Caco-2 (cell line): ENCODE data around the gene PET100. TPM values are rescaled to one million over a fixed set of nuclear protein-coding genes. Genes with fewer than 3 reads are reported as not detected.

Experiments used
- BruUV-seq: library from RNA; stranded (reverse); fragments of 400-500 nt; replicated peaks from 2 replicates; lab custom pipeline; 2021; lab: Mats Ljungman, UMichigan
- CTCF ChIA-PET: fragments of 300-600 bp; sonication (Branson Sonifier 250); formaldehyde crosslinking; loops from one replicate; lab custom pipeline; 2022; ENCODE audit warnings: antibody characterized with exemption; lab: Charles Lee
- POLR2A ChIA-PET: fragments of 300-600 bp; sonication (Branson Sonifier 250); formaldehyde crosslinking; loops from one replicate; lab custom pipeline; 2022; ENCODE audit warnings: antibody characterized with exemption; lab: Charles Lee
- DNase-seq, 2 experiments: peaks; one replicate each; pipeline versions ENCODE4 v3.0.0 to v3.0.0-alpha.2; 2020 to 2022
- H3K27me3 ChIP-seq: replicated peaks from 2 replicates; pipeline ENCODE4 v1.6.0; 2011; ENCODE audit warnings: low read length; ENCODE audit not compliant: control insufficient read depth, insufficient read depth
- H3K36me3 ChIP-seq: 2 replicates; pipeline ENCODE4 v1.5.1; 2011; ENCODE audit warnings: low read length; ENCODE audit not compliant: control insufficient read depth, insufficient read depth
- H3K4me1 ChIP-seq: fragments of 250-450 bp; sonication (Bioruptor Pico); 2 replicates; pipeline ENCODE4 v1.5.1; 2020; ENCODE audit warnings: mild to moderate bottlenecking
- H3K4me3 ChIP-seq: 2 replicates; pipeline ENCODE4 v1.5.1; 2011; ENCODE audit warnings: low read depth, mild to moderate bottlenecking, control low read depth, low read length
- H3K9me3 ChIP-seq: fragments of 250-450 bp; sonication (Bioruptor Pico); 2 replicates; pipeline ENCODE4 v1.5.1; 2020; ENCODE audit warnings: mild to moderate bottlenecking, moderate library complexity
- H3K27ac Mint-ChIP-seq: one replicate; pipeline ENCODE4 v1.8.0; 2022; ENCODE audit warnings: mixed read lengths; ENCODE audit not compliant: unreplicated experiment
- H3K27me3 Mint-ChIP-seq: one replicate; pipeline ENCODE4 v1.8.0; 2022; ENCODE audit warnings: mixed read lengths; ENCODE audit not compliant: insufficient read depth, unreplicated experiment
- H3K36me3 Mint-ChIP-seq: one replicate; pipeline ENCODE4 v1.8.0; 2022; ENCODE audit warnings: mild to moderate bottlenecking, mixed read lengths; ENCODE audit not compliant: insufficient read depth, unreplicated experiment
- H3K4me1 Mint-ChIP-seq: one replicate; pipeline ENCODE4 v1.8.0; 2022; ENCODE audit warnings: low read depth, mixed read lengths; ENCODE audit not compliant: unreplicated experiment
- H3K4me3 Mint-ChIP-seq: one replicate; pipeline ENCODE4 v1.8.0; 2022; ENCODE audit warnings: mild to moderate bottlenecking, moderate library complexity, mixed read lengths; ENCODE audit not compliant: unreplicated experiment
- H3K9me3 Mint-ChIP-seq: one replicate; pipeline ENCODE4 v1.8.0; 2022; ENCODE audit warnings: mixed read lengths; ENCODE audit not compliant: unreplicated experiment
- intact Hi-C: fragments of 100-400 bp; cut with micrococcal nuclease; formaldehyde crosslinking; loops from one replicate; pipeline ENCODE4 v1.10.0; 2022; ENCODE audit not compliant: unreplicated experiment
- total RNA-seq: library from RNA; stranded (reverse); gene quantifications from 2 replicates; pipeline ENCODE4 v1.2.3, GENCODE V29; 2022
- TF ChIP-seq, protein P1 (sequence below), 2 experiments: fragments of 200-600 bp in 1 of 2; IDR thresholded peaks; 1 replicate in 1 of 2; 2 replicates in 1 of 2; pipeline versions ENCODE4 v1.5.1 to v1.8.0; 2011 to 2022; ENCODE audit warnings: antibody characterized with exemption in 1 of 2, control low read depth in 1 of 2, inconsistent platforms in 1 of 2, low read depth in 1 of 2, low read length in 1 of 2, mild to moderate bottlenecking in 1 of 2, moderate library complexity in 1 of 2; ENCODE audit not compliant: insufficient read depth in 1 of 2, severe bottlenecking in 1 of 2, unreplicated experiment in 1 of 2

Gene PET100
- total RNA-seq, 1 experiment from 2014 or later, result 139 TPM

DNA sequence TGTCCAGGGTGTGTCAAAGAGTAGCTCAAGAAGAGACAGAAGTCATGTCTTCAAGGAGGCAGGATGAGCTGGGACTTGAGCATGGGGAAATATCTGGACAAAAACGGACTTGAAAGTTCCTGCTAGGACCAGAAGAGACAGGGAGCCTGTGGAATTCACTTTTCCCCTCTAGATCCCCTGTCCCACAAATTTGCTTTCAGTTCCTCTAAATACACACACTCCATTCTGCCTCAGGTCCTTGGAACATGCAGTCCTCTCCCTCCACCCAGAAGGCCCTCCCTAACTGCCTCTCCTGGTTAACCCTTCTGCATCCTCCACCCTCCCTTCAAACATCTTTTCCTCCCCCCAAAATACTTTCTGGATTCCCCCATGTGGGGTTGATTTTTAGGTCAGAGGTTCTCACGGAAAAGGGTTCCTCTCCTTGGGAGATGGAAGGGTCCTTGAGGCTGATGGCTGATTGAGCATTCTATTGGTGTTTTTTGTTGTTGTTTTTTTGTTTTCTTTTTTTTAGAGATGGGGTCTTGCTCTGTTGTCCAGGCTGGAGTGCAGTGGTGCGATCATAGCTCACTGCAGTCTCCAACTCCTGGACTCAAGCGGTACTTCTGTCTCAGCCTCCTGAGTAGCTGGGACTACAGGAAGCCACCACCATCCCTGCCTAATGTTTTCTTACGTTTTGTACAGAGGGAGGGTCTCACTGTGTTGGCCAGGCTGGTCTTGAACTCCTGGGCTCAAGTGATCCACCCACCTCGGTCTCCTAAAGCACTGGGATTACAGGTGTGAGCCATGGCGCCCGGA is 32.3 kb downstream of the PET100 start:
- CTCF ChIA-PET, result no interaction called here
- no TSS peak for BruUV-seq
- Histone ChIP-seq H3K4me3 (no peak overlapping the region), H3K4me1 (no peaks in the 10 kb centered on the region), H3K36me3 (no peaks in the 10 kb centered on the region), H3K27me3 (no peaks in the 10 kb centered on the region), H3K9me3 (no peaks in the 10 kb centered on the region)
- H3K36me3 Mint-ChIP-seq, result no peaks in the 10 kb centered on the region
- H3K4me1 Mint-ChIP-seq, result no peaks in the 10 kb centered on the region
- H3K27me3 Mint-ChIP-seq, result peaks cover 2% of the 10 kb centered on the region
- TF ChIP-seq, protein P1, sequence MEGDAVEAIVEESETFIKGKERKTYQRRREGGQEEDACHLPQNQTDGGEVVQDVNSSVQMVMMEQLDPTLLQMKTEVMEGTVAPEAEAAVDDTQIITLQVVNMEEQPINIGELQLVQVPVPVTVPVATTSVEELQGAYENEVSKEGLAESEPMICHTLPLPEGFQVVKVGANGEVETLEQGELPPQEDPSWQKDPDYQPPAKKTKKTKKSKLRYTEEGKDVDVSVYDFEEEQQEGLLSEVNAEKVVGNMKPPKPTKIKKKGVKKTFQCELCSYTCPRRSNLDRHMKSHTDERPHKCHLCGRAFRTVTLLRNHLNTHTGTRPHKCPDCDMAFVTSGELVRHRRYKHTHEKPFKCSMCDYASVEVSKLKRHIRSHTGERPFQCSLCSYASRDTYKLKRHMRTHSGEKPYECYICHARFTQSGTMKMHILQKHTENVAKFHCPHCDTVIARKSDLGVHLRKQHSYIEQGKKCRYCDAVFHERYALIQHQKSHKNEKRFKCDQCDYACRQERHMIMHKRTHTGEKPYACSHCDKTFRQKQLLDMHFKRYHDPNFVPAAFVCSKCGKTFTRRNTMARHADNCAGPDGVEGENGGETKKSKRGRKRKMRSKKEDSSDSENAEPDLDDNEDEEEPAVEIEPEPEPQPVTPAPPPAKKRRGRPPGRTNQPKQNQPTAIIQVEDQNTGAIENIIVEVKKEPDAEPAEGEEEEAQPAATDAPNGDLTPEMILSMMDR (IDR thresholded peaks at IDR 0.05; ENCODE audit: insufficient read depth in 1 of 2, low read depth in 1 of 2, low read length in 1 of 2, severe bottlenecking in 1 of 2, unreplicated experiment in 1 of 2), result no peak
- POLR2A ChIA-PET, result no interaction called here
- H3K27ac Mint-ChIP-seq, result no peak overlapping the region
- intact Hi-C loops, result no loop called here
- H3K4me3 Mint-ChIP-seq, result no peak overlapping the region
- H3K9me3 Mint-ChIP-seq, result no peaks in the 10 kb centered on the region
- no peak for DNase-seq

DNA sequence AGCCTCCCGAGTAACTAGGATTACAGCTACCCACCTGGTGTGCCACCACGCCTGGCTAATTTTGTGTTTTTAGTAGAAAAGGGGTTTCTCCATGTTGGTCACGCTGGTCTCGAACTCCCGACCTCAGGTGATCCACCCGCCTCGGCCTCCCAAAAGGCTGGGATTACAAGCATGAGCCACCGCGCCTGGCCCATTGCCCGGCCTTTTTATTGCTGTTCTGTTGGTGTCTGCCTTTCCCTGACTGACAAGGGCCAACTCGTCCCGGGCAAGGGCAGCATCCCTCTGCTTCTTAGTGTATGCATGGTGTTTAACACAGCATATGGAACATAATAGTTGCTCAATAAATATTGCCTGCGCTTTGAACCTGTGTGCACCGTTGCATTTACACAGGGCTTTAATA is 33.1 kb downstream of the PET100 start:
- H3K4me3 ChIP-seq, result no peak overlapping the region
- Mint-ChIP-seq H3K4me3 (no peak overlapping the region), H3K27ac (no peak overlapping the region), H3K27me3 (peaks cover 2% of the 10 kb centered on the region), H3K4me1 (no peaks in the 10 kb centered on the region), H3K9me3 (no peaks in the 10 kb centered on the region), H3K36me3 (no peaks in the 10 kb centered on the region)
- ChIA-PET POLR2A (no interaction called here), CTCF (no interaction called here)
- no peak for DNase-seq
- no TSS peak for BruUV-seq
- intact Hi-C loops, result no loop called here
- H3K27me3 ChIP-seq, result no peaks in the 10 kb centered on the region
- H3K4me1 ChIP-seq, result no peaks in the 10 kb centered on the region
- no peaks in the 10 kb centered on the region for H3K36me3 ChIP-seq
- H3K9me3 ChIP-seq, result no peaks in the 10 kb centered on the region
- TF ChIP-seq, protein P1 (IDR thresholded peaks at IDR 0.05; ENCODE audit: insufficient read depth in 1 of 2, low read depth in 1 of 2, low read length in 1 of 2, severe bottlenecking in 1 of 2, unreplicated experiment in 1 of 2), result no peak

DNA sequence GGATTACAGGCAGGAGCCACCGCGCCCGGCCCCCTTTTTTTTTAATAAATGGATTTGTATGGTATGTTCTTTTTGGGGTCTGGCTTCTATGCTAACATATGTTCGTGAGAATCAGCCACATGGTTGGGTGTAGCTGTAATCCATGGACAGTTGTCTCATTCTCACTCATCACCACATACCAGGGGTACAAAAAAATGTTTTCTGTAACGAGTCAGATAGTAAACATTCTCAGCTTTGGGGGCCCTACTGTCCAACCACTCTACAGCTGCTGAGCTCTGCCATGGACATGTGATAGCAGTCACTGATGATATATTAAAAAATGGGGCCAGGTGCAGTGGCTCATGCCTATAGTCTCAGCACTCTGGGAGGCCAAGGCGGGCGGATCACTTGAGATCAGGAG is 34.1 kb downstream of the PET100 start:
- H3K36me3 ChIP-seq, result no peaks in the 10 kb centered on the region
- no TSS peak for BruUV-seq
- Mint-ChIP-seq H3K36me3 (no peaks in the 10 kb centered on the region), H3K27ac (no peak overlapping the region), H3K9me3 (no peaks in the 10 kb centered on the region), H3K4me3 (no peak overlapping the region), H3K4me1 (no peaks in the 10 kb centered on the region), H3K27me3 (peaks cover 2% of the 10 kb centered on the region)
- H3K4me1 ChIP-seq, result no peaks in the 10 kb centered on the region
- H3K9me3 ChIP-seq, result no peaks in the 10 kb centered on the region
- H3K4me3 ChIP-seq, result no peak overlapping the region
- POLR2A ChIA-PET, result no interaction called here
- no peak for DNase-seq
- CTCF ChIA-PET, result interaction anchor here (0.6 to 0.8 kb wide), 2 partner anchors 17 to 594 kb away, joined by 3 to 5 read pairs; partner anchors contain the start of genes TRAPPC5 and ZNF557
- TF ChIP-seq, protein P1 (IDR thresholded peaks at IDR 0.05; ENCODE audit: insufficient read depth in 1 of 2, low read depth in 1 of 2, low read length in 1 of 2, severe bottlenecking in 1 of 2, unreplicated experiment in 1 of 2), result no peak
- no peaks in the 10 kb centered on the region for H3K27me3 ChIP-seq
- intact Hi-C loops, result no loop called here
